ENCODE measurements around the gene HEPN1.

GRCh38 chr11:124896071-124896750, 22.8 kb upstream of the HEPN1 start:
- TF ChIP-seq CTCF (conservative IDR thresholded peaks at IDR 0.05) (no peak), EZH2 (IDR thresholded peaks at IDR 0.05; ENCODE audit: low read depth) (no peak)
